BJ (cell line): ENCODE data around the gene RAB9A. TPM values are rescaled to one million over a fixed set of nuclear protein-coding genes. Genes with fewer than 3 reads are reported as not detected.

ENCODE experiments used
- CTCF ChIA-PET: fragments of 350-600 bp; formaldehyde crosslinking; extraction: SDS; loops from one replicate; lab custom pipeline; 2021; ENCODE audit warnings: antibody characterized with exemption, inconsistent platforms; lab: Yijun Ruan, JAX
- POLR2A ChIA-PET: fragments of 300-600 bp; sonication (Branson Sonifier 250); formaldehyde crosslinking; extraction: SDS; loops from one replicate; lab custom pipeline; 2021; ENCODE audit warnings: antibody characterized with exemption; lab: Charles Lee
- DNase-seq: peaks from one replicate; pipeline ENCODE4 v3.0.0-alpha.2; 2011; ENCODE audit warnings: low read depth
- H3K27me3 ChIP-seq: 2 replicates; pipeline ENCODE4 v1.6.0; 2011; ENCODE audit warnings: low read length; ENCODE audit not compliant: control insufficient read depth, insufficient read depth
- H3K36me3 ChIP-seq: 2 replicates; pipeline ENCODE4 v1.5.1; 2011; ENCODE audit warnings: low read length; ENCODE audit not compliant: control insufficient read depth, insufficient read depth
- H3K4me3 ChIP-seq: 2 replicates; pipeline ENCODE4 v1.5.1; 2011; ENCODE audit warnings: low read depth, mild to moderate bottlenecking, control low read depth, low read length
- polyA plus RNA-seq: library from polyadenylated mRNA; depleted of rRNA; stranded (reverse); fragments of >200 nt; gene quantifications from 2 replicates; pipeline ENCODE4 v1.2.3, GENCODE V29; 2011
- TF ChIP-seq, protein P1 (sequence below): IDR thresholded peaks from 2 replicates; pipeline ENCODE4 v1.5.1; 2011; ENCODE audit warnings: low read depth, mild to moderate bottlenecking, control low read depth, inconsistent platforms, low read length, moderate library complexity; ENCODE audit not compliant: insufficient read depth

The RAB9A gene
- polyA plus RNA-seq, 1 experiment: 9.8 TPM

GRCh38 chrX:13691841-13692371 lies 3.0 kb downstream of the RAB9A start:
- ChIA-PET CTCF (interaction anchor here (1.4 kb wide), 1 partner anchor 58 kb away, joined by 3 read pairs; no protein-coding TSS in a partner anchor), POLR2A (interaction anchor here (0.6 kb wide), 2 partner anchors 81 to 701 kb away, joined by 3 to 7 read pairs; no protein-coding TSS in a partner anchor)
- no peak for DNase-seq
- Histone ChIP-seq H3K36me3 (peaks cover 2% of the 10 kb centered on the region; the same call in 1 of the 2 replicates), H3K27me3 (no peaks in the 10 kb centered on the region), H3K4me3 (no peak overlapping the region)
- TF ChIP-seq, protein P1, sequence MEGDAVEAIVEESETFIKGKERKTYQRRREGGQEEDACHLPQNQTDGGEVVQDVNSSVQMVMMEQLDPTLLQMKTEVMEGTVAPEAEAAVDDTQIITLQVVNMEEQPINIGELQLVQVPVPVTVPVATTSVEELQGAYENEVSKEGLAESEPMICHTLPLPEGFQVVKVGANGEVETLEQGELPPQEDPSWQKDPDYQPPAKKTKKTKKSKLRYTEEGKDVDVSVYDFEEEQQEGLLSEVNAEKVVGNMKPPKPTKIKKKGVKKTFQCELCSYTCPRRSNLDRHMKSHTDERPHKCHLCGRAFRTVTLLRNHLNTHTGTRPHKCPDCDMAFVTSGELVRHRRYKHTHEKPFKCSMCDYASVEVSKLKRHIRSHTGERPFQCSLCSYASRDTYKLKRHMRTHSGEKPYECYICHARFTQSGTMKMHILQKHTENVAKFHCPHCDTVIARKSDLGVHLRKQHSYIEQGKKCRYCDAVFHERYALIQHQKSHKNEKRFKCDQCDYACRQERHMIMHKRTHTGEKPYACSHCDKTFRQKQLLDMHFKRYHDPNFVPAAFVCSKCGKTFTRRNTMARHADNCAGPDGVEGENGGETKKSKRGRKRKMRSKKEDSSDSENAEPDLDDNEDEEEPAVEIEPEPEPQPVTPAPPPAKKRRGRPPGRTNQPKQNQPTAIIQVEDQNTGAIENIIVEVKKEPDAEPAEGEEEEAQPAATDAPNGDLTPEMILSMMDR: no peak

GRCh38 chrX:13692771-13693231 lies 3.9 kb downstream of the RAB9A start:
- Histone ChIP-seq H3K36me3 (peaks cover 2% of the 10 kb centered on the region; the same call in 1 of the 2 replicates), H3K27me3 (no peaks in the 10 kb centered on the region), H3K4me3 (no peak overlapping the region)
- ChIA-PET POLR2A (no interaction called here), CTCF (interaction anchor here (1.2 to 1.4 kb wide), 2 partner anchors 26 to 57 kb away, joined by 3 read pairs; no protein-coding TSS in a partner anchor)
- TF ChIP-seq, protein P1: no peak
- no peak for DNase-seq

DNA sequence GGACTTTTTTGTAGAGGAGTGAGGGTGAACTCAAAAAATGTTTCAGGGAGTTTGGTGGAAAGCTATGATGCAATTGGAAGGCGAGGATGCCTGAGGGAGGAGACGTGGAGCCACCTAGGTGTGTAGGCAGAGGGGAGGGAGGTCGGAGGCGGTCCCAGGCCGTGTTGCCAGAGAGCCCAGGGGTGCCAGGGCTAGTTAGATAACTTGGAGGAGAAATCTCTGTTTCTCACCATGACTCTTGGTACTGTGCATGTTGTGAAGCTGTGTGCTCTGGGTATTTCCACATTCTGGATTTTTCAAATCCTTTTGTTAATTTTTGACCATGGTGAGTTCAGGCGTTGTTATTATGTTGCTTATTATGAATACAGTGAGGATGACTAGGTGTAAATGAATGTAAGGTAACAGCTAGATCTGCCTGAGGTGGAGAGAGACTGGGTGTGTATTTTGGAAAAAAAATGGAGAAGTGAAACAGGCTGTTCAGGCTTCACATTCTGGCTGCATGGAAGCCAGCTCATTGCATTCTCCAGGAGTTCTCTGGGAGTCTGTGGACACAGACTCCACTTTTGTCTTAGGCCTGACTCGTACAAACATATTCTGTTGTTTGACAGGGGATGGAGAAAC lies 4.5 kb downstream of the RAB9A start:
- ChIA-PET CTCF (interaction anchor here (1.2 to 1.4 kb wide), 2 partner anchors 25 to 56 kb away, joined by 3 read pairs; no protein-coding TSS in a partner anchor), POLR2A (no interaction called here)
- DNase-seq: no peak

DNA sequence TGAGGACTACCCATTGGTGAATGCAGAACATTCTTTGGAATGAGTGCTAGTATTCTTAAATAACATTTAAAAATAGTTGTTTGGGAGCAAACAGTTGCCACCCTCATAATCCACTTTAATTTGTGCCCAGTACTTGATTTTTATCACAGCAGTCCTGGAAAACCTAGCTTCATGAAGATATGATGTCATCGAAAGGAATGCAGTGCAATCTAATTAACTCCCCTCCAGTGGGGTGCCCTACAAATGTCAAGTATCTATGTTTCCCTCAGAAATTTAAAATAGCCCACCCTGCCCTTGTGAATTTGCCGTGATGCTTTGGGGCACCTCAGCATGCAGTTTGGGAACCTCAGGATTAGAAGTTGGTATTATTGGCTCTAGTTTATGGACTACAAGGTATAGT lies 5.4 kb downstream of the RAB9A start:
- no peak overlapping the region for H3K4me3 ChIP-seq
- no peaks in the 10 kb centered on the region for H3K27me3 ChIP-seq
- DNase-seq: no peak
- POLR2A ChIA-PET: no interaction called here
- CTCF ChIA-PET: interaction anchor here (1.1 kb wide), 1 partner anchor 14 kb away, joined by 3 read pairs; no protein-coding TSS in a partner anchor
- TF ChIP-seq, protein P1: no peak
- peaks cover 2% of the 10 kb centered on the region; the same call in 1 of the 2 replicates for H3K36me3 ChIP-seq

More for the DNA sequence above, 4.5 kb downstream of the RAB9A start:
- H3K36me3 ChIP-seq: peaks cover 2% of the 10 kb centered on the region; the same call in 1 of the 2 replicates
- H3K27me3 ChIP-seq: no peaks in the 10 kb centered on the region
- H3K4me3 ChIP-seq: no peak overlapping the region
- TF ChIP-seq, protein P1: no peak

- TF ChIP-seq, protein P1: no peak
- ChIA-PET POLR2A (no interaction called here), CTCF (interaction anchor here (1.1 kb wide), 1 partner anchor 14 kb away, joined by 3 read pairs; no protein-coding TSS in a partner anchor)
- Histone ChIP-seq H3K36me3 (peaks cover 2% of the 10 kb centered on the region; the same call in 1 of the 2 replicates), H3K27me3 (no peaks in the 10 kb centered on the region), H3K4me3 (no peak overlapping the region)
- no peak for DNase-seq
These were observed 6.1 kb downstream of the RAB9A start for GRCh38 chrX:13694983-13695382.
